OCI-LY7 (cell line): ENCODE data around the gene BAAT. TPM values are rescaled to one million over a fixed set of nuclear protein-coding genes. Genes with fewer than 3 reads are reported as not detected.

ENCODE experiments used
- BruUV-seq: library from RNA; stranded (reverse); fragments of 400-500 nt; replicated peaks from 2 replicates; lab custom pipeline; 2021; lab: Mats Ljungman, UMichigan
- CTCF ChIA-PET: fragments of 300-600 bp; sonication (Branson Sonifier 250); formaldehyde crosslinking; loops from one replicate; lab custom pipeline; 2022; ENCODE audit warnings: antibody characterized with exemption; ENCODE audit not compliant: unreplicated experiment; lab: Charles Lee
- POLR2A ChIA-PET: fragments of 300-600 bp; sonication (Branson Sonifier 250); formaldehyde crosslinking; loops from one replicate; lab custom pipeline; 2022; ENCODE audit warnings: antibody characterized with exemption; lab: Charles Lee
- DNase-seq: peaks from one replicate; pipeline ENCODE4 v3.0.0-alpha.2; 2015; ENCODE audit warnings: low spot score
- H2AFZ ChIP-seq: fragments of 200-600 bp; sonication (generic), shearing (Covaris generic); 2 replicates; pipeline ENCODE4 v1.6.1; 2014; ENCODE audit warnings: mild to moderate bottlenecking, antibody characterized with exemption, low read length, moderate library complexity
- H3K27ac ChIP-seq: fragments of 200-600 bp; sonication (generic); 2 replicates; pipeline ENCODE4 v1.5.1; 2014; ENCODE audit warnings: mixed run types, low read depth, mild to moderate bottlenecking, moderate library complexity, low read length, inconsistent platforms; ENCODE audit not compliant: poor library complexity, severe bottlenecking
- H3K36me3 ChIP-seq: fragments of 200-600 bp; sonication (generic); 2 replicates; pipeline ENCODE4 v1.6.1; 2014; ENCODE audit warnings: mild to moderate bottlenecking, antibody characterized with exemption, low read length, moderate library complexity, mixed read lengths; ENCODE audit not compliant: insufficient read depth
- H3K4me1 ChIP-seq: fragments of 200-600 bp; sonication (generic); 2 replicates; pipeline ENCODE4 v1.5.1; 2014; ENCODE audit warnings: mild to moderate bottlenecking, low read length; ENCODE audit not compliant: insufficient read depth, poor library complexity, severe bottlenecking
- H3K4me2 ChIP-seq: fragments of 200-600 bp; sonication (generic); 2 replicates; pipeline ENCODE4 v1.6.1; 2014; ENCODE audit warnings: mild to moderate bottlenecking, low read length
- H3K4me3 ChIP-seq: fragments of 200-600 bp; sonication (generic); 2 replicates; pipeline ENCODE4 v1.5.1; 2014; ENCODE audit warnings: mild to moderate bottlenecking, low read depth, low read length; ENCODE audit not compliant: poor library complexity, severe bottlenecking
- H3K79me2 ChIP-seq: fragments of 200-600 bp; sonication (generic); 2 replicates; pipeline ENCODE4 v1.6.1; 2016; ENCODE audit warnings: low read depth, mild to moderate bottlenecking, low read length, moderate library complexity, mixed read lengths; ENCODE audit not compliant: insufficient read depth
- H3K9me2 ChIP-seq: fragments of 200-600 bp; sonication (generic); 2 replicates; pipeline ENCODE4 v1.6.1; 2016; ENCODE audit warnings: mild to moderate bottlenecking, low read length, mixed read lengths; ENCODE audit not compliant: insufficient read depth
- H3K9me3 ChIP-seq: fragments of 200-600 bp; sonication (generic); 2 replicates; pipeline ENCODE4 v1.6.1; 2014; ENCODE audit warnings: mild to moderate bottlenecking, mixed run types, low read length, mixed read lengths
- H4K20me1 ChIP-seq: fragments of 200-600 bp; sonication (generic); 2 replicates; pipeline ENCODE4 v1.6.1; 2014; ENCODE audit warnings: mild to moderate bottlenecking, antibody characterized with exemption, low read length, moderate library complexity, mixed read lengths; ENCODE audit not compliant: insufficient read depth
- CTCF ChIP-seq: fragments of 200-600 bp; sonication (generic); conservative IDR thresholded peaks from 2 replicates; pipeline ENCODE4 v1.5.1; 2014; ENCODE audit warnings: mild to moderate bottlenecking, antibody characterized with exemption, low read length, moderate library complexity, mixed read lengths
- EZH2phosphoT487 ChIP-seq: fragments of 200-600 bp; sonication (generic); IDR thresholded peaks from 2 replicates; pipeline ENCODE4 v1.6.1; 2018; ENCODE audit warnings: low read depth, borderline replicate concordance, mild to moderate bottlenecking, mixed run types, antibody characterized with exemption, low read length, moderate library complexity, mixed read lengths
- intact Hi-C: fragments of 100-400 bp; cut with micrococcal nuclease; formaldehyde crosslinking; loops from one replicate; pipeline ENCODE4 v1.10.0; 2022; ENCODE audit not compliant: unreplicated experiment
- total RNA-seq, 2 experiments: library from RNA; depleted of rRNA in 1 of 2; stranded (reverse); fragments of >200 nt in 1 of 2; shearing (Covaris generic) in 1 of 2; gene quantifications; 2 replicates each; pipeline ENCODE4 v1.2.3, GENCODE V29; 2014 to 2022

BAAT gene
- total RNA-seq, 2 experiments from 2014 or later: 0.13 TPM; not detected in 1

GRCh38 chr9:101414839-101415238 is 30.0 kb upstream of the BAAT start:
- CTCF ChIA-PET: no interaction called here
- Histone ChIP-seq H4K20me1 (no peaks in the 10 kb centered on the region), H3K79me2 (no peaks in the 10 kb centered on the region), H3K4me1 (no peaks in the 10 kb centered on the region), H3K36me3 (peaks cover 8% of the 10 kb centered on the region), H3K9me2 (no peaks in the 10 kb centered on the region), H3K4me2 (no peak overlapping the region), H3K9me3 (no peaks in the 10 kb centered on the region), H3K27ac (no peak overlapping the region), H3K4me3 (no peak overlapping the region), H2AFZ (no peak overlapping the region)
- POLR2A ChIA-PET: no interaction called here
- DNase-seq: no peak
- BruUV-seq: no TSS peak
- no peak for TF ChIP-seq EZH2phosphoT487
- TF ChIP-seq CTCF: no peak
- intact Hi-C loops: no loop called here

- intact Hi-C loops: no loop called here
- Histone ChIP-seq H2AFZ (no peak overlapping the region), H3K9me3 (peaks cover 14% of the 10 kb centered on the region; the same call in 1 of the 2 replicates), H3K4me3 (no peak overlapping the region), H3K27ac (no peak overlapping the region), H3K79me2 (no peaks in the 10 kb centered on the region), H3K4me1 (no peaks in the 10 kb centered on the region), H3K9me2 (no peaks in the 10 kb centered on the region), H3K4me2 (no peak overlapping the region), H3K36me3 (peaks cover 65% of the 10 kb centered on the region), H4K20me1 (no peaks in the 10 kb centered on the region)
- DNase-seq: no peak
- ChIA-PET POLR2A (interaction anchor here (1.0 kb wide), 1 partner anchor 153 kb away, joined by 3 read pairs; no protein-coding TSS in a partner anchor), CTCF (no interaction called here)
- BruUV-seq: no TSS peak
- TF ChIP-seq EZH2phosphoT487 (no peak), CTCF (no peak)
Measured at GRCh38 chr9:101409079-101409477, 24.3 kb upstream of the BAAT start.

- Histone ChIP-seq H4K20me1 (no peaks in the 10 kb centered on the region), H3K4me3 (no peak overlapping the region), H3K79me2 (no peaks in the 10 kb centered on the region), H3K9me3 (peaks cover 14% of the 10 kb centered on the region; the same call in 1 of the 2 replicates), H2AFZ (no peak overlapping the region), H3K36me3 (peaks cover 70% of the 10 kb centered on the region), H3K4me1 (no peaks in the 10 kb centered on the region), H3K9me2 (no peaks in the 10 kb centered on the region), H3K27ac (no peak overlapping the region), H3K4me2 (no peak overlapping the region)
- CTCF ChIA-PET: no interaction called here
- no TSS peak for BruUV-seq
- DNase-seq: no peak
- TF ChIP-seq EZH2phosphoT487 (no peak), CTCF (no peak)
- POLR2A ChIA-PET: interaction anchor here (1.0 kb wide), 1 partner anchor 154 kb away, joined by 3 read pairs; no protein-coding TSS in a partner anchor
- intact Hi-C loops: no loop called here
Measured at GRCh38 chr9:101408374-101409078, 23.7 kb upstream of the BAAT start.
